ENCODE results near the gene PLA2G4C. TPM values are rescaled to one million over a fixed set of nuclear protein-coding genes. Genes with fewer than 3 reads are reported as not detected.
"Not testable (repeated sequence)": the region's sequence is repeated elsewhere in the genome, so short reads cannot be mapped to it uniquely, and the experiment has no call there.

PLA2G4C gene
- total and polyA plus RNA-seq, 2 of the 8 experiments (the other 6 are each of a cell fraction or from before 2014, with no cell fraction given): 14.9 to 20.5 TPM

- H4K8ac ChIP-seq (ENCODE audit: extremely low read depth, insufficient read depth, low read length); FAIRE-seq; H3K27ac ChIP-seq (ENCODE audit: low read depth, low read length); H2BK120ac ChIP-seq (replicated peaks; ENCODE audit: low read depth, low read length); H3K4ac ChIP-seq (replicated peaks; ENCODE audit: insufficient read length, low read depth, low read length); H4K91ac ChIP-seq (replicated peaks; ENCODE audit: insufficient read length, low read length); DNase-seq (ENCODE audit: low read depth in 1 of 2, low spot score in 2 of 2); H2AFZ ChIP-seq (ENCODE audit: low read length); H2BK20ac ChIP-seq (ENCODE audit: low read length); H2BK5ac ChIP-seq (ENCODE audit: low read depth, low read length); H3K9ac ChIP-seq (replicated peaks in 1 of 4; ENCODE audit: extremely low read depth in 1 of 4, low read depth in 3 of 4, low read length in 3 of 4); H3K23me2 ChIP-seq (ENCODE audit: low read depth, low read length); H4K20me1 ChIP-seq (replicated peaks in 1 of 2; ENCODE audit: control insufficient read depth in 1 of 2, insufficient read depth in 2 of 2, low read length in 2 of 2); H3K14ac ChIP-seq (ENCODE audit: insufficient read length); H3K4me3 ChIP-seq (ENCODE audit: extremely low read depth in 1 of 4, insufficient read depth in 2 of 4, low read depth in 3 of 4, low read length in 4 of 4); H3K9me3 ChIP-seq (ENCODE audit: insufficient read depth in 2 of 2, low read depth in 1 of 2, low read length in 1 of 2); H2BK15ac ChIP-seq (ENCODE audit: low read length); H4K5ac ChIP-seq (ENCODE audit: insufficient read length, low read depth, low read length); H2AK5ac ChIP-seq (ENCODE audit: low read depth, low read length); H3K18ac ChIP-seq (ENCODE audit: extremely low read depth, low read length); H3K4me1 ChIP-seq (replicated peaks in 1 of 4; ENCODE audit: control insufficient read depth in 3 of 4, insufficient read depth in 4 of 4, low read length in 3 of 4); H3K4me2 ChIP-seq (ENCODE audit: insufficient read depth in 1 of 2, low read depth in 2 of 2, low read length in 2 of 2); H3K79me1 ChIP-seq (ENCODE audit: low read depth, low read length); H3K27me3 ChIP-seq (replicated peaks in 1 of 4; ENCODE audit: control insufficient read depth in 3 of 4, extremely low read depth in 1 of 4, insufficient read depth in 3 of 4, low read length in 3 of 4); H3K23ac ChIP-seq (ENCODE audit: insufficient read length); H3K36me3 ChIP-seq (ENCODE audit: control insufficient read depth in 2 of 4, insufficient read depth in 4 of 4, low read length in 3 of 4); H3K56ac ChIP-seq (replicated peaks; ENCODE audit: insufficient read length, low read depth, low read length); H2BK12ac ChIP-seq (ENCODE audit: low read depth, low read length); H3K79me2 ChIP-seq (ENCODE audit: control insufficient read depth in 1 of 2, insufficient read depth in 2 of 2, low read length in 2 of 2): not testable (repeated sequence)
- WGBS, 2 experiments (ENCODE audit: extremely low coverage in 1 of 2, insufficient coverage in 1 of 2, insufficient read length in 1 of 2, insufficient replicate concordance in 2 of 2, low coverage in 1 of 2, low lambda C conversion rate in 2 of 2, missing lambda C conversion rate in 1 of 2): 84% methylated on average over 3 of the region's 3 CpGs; no CpG with 5 or more reads in 1 of the 2 experiments
- CTCF ChIA-PET (ENCODE audit: partially characterized antibody): interaction anchor here (0.7 to 1.9 kb wide), 14 partner anchors 10 to 133 kb away, joined by 3 to 17 read pairs (median 4); no protein-coding TSS in a partner anchor
- POLR2A ChIA-PET (ENCODE audit: partially characterized antibody): interaction anchor here (0.6 to 1.0 kb wide), 4 partner anchors 9 to 107 kb away, joined by 3 read pairs; no protein-coding TSS in a partner anchor
These were observed 40.3 kb downstream of the PLA2G4C start for GRCh38 chr19:48070177-48070769.
